ENCODE results near the gene EPS15. TPM values are rescaled to one million over a fixed set of nuclear protein-coding genes. Genes with fewer than 3 reads are reported as not detected.

Gene EPS15
- polyA plus RNA-seq, 1 donor (not counting 4 experiments of a cell fraction or from before 2014, with no cell fraction given), result 33.2 TPM

GRCh38 chr1:51469518-51469917 is 49.5 kb downstream of the EPS15 start:
- dilution Hi-C loops (cut with MboI; ENCODE audit: extremely low pct_ligation_motif_present, low sequenced_read_pairs), result no loop called here
- Histone ChIP-seq H3K9me3 (ENCODE audit: control insufficient read depth, low read depth, low read length) (no peaks in the 10 kb centered on the region), H2AFZ (ENCODE audit: control insufficient read depth, low read length) (no peak overlapping the region), H3K79me2 (ENCODE audit: control insufficient read depth, insufficient read depth, low read length) (no peaks in the 10 kb centered on the region), H3K4me1 (ENCODE audit: control insufficient read depth, extremely low read depth, insufficient read depth, low read length) (no peaks in the 10 kb centered on the region), H3K4me3 (ENCODE audit: control insufficient read depth in 2 of 3, extremely low read depth in 1 of 3, insufficient read depth in 2 of 3, low read depth in 1 of 3, low read length in 3 of 3) (no peak overlapping the region), H3K36me3 (ENCODE audit: control insufficient read depth in 2 of 2, extremely low read depth in 1 of 2, insufficient read depth in 2 of 2, low read length in 2 of 2) (peaks cover 5 to 10% of the 10 kb centered on the region in 2 experiments), H3K4me2 (ENCODE audit: control insufficient read depth, extremely low read depth, insufficient read depth, low read depth, low read length) (no peak overlapping the region), H3K9ac (ENCODE audit: control insufficient read depth, extremely low read depth, insufficient read depth, low read length) (no peak overlapping the region), H4K20me1 (ENCODE audit: control insufficient read depth, extremely low read depth, insufficient read depth, low read length) (no peaks in the 10 kb centered on the region), H3K27me3 (ENCODE audit: control insufficient read depth, extremely low read depth, insufficient read depth, low read length) (no peaks in the 10 kb centered on the region), H3K27ac (ENCODE audit: control insufficient read depth, insufficient read depth, low read length) (no peak overlapping the region), H3K9me1 (ENCODE audit: control insufficient read depth, extremely low read depth, insufficient read depth, low read length) (no peaks in the 10 kb centered on the region)
- no peak for FAIRE-seq
- TF ChIP-seq CTCF (optimal IDR thresholded peaks at IDR 0.05 in 1 of 3, IDR thresholded peaks at IDR 0.05 in 1 of 3, conservative IDR thresholded peaks at IDR 0.05 in 1 of 3; ENCODE audit: extremely low read depth in 1 of 3, insufficient read depth in 2 of 3, low read length in 3 of 3), result no peak
- no peak for TF ChIP-seq EZH2 (IDR thresholded peaks at IDR 0.05; ENCODE audit: low read length)
- DNase-seq (ENCODE audit: low read depth, low spot score), result no peak

GRCh38 chr1:51464828-51465227 is 54.2 kb downstream of the EPS15 start:
- H3K9me3 ChIP-seq (ENCODE audit: control insufficient read depth, low read depth, low read length), result no peaks in the 10 kb centered on the region
- no peaks in the 10 kb centered on the region for H3K4me1 ChIP-seq (ENCODE audit: control insufficient read depth, extremely low read depth, insufficient read depth, low read length)
- no peak overlapping the region for H3K9ac ChIP-seq (ENCODE audit: control insufficient read depth, extremely low read depth, insufficient read depth, low read length)
- H3K36me3 ChIP-seq (ENCODE audit: control insufficient read depth in 2 of 2, extremely low read depth in 1 of 2, insufficient read depth in 2 of 2, low read length in 2 of 2), result peaks cover 4 to 17% of the 10 kb centered on the region in 2 experiments
- H4K20me1 ChIP-seq (ENCODE audit: control insufficient read depth, extremely low read depth, insufficient read depth, low read length), result no peaks in the 10 kb centered on the region
- no peak for DNase-seq (ENCODE audit: low read depth, low spot score)
- H3K9me1 ChIP-seq (ENCODE audit: control insufficient read depth, extremely low read depth, insufficient read depth, low read length), result no peaks in the 10 kb centered on the region
- dilution Hi-C loops (cut with MboI; ENCODE audit: extremely low pct_ligation_motif_present, low sequenced_read_pairs), result no loop called here
- FAIRE-seq, result no peak
- no peak overlapping the region for H3K4me2 ChIP-seq (ENCODE audit: control insufficient read depth, extremely low read depth, insufficient read depth, low read depth, low read length)
- no peaks in the 10 kb centered on the region for H3K27me3 ChIP-seq (ENCODE audit: control insufficient read depth, extremely low read depth, insufficient read depth, low read length)
- no peaks in the 10 kb centered on the region for H3K79me2 ChIP-seq (ENCODE audit: control insufficient read depth, insufficient read depth, low read length)
- no peak for TF ChIP-seq CTCF (optimal IDR thresholded peaks at IDR 0.05 in 1 of 3, IDR thresholded peaks at IDR 0.05 in 1 of 3, conservative IDR thresholded peaks at IDR 0.05 in 1 of 3; ENCODE audit: extremely low read depth in 1 of 3, insufficient read depth in 2 of 3, low read length in 3 of 3)
- no peak for TF ChIP-seq EZH2 (IDR thresholded peaks at IDR 0.05; ENCODE audit: low read length)
- H3K27ac ChIP-seq (ENCODE audit: control insufficient read depth, insufficient read depth, low read length), result no peak overlapping the region
- no peak overlapping the region for H3K4me3 ChIP-seq (ENCODE audit: control insufficient read depth in 2 of 3, extremely low read depth in 1 of 3, insufficient read depth in 2 of 3, low read depth in 1 of 3, low read length in 3 of 3)
- H2AFZ ChIP-seq (ENCODE audit: control insufficient read depth, low read length), result no peak overlapping the region

Data from keratinocyte (primary cell).